ENCODE results near the gene INPP5D. TPM values are rescaled to one million over a fixed set of nuclear protein-coding genes. Genes with fewer than 3 reads are reported as not detected.

INPP5D gene
- total RNA-seq, 1 experiment from 2014 or later, result 12.7 TPM

DNA sequence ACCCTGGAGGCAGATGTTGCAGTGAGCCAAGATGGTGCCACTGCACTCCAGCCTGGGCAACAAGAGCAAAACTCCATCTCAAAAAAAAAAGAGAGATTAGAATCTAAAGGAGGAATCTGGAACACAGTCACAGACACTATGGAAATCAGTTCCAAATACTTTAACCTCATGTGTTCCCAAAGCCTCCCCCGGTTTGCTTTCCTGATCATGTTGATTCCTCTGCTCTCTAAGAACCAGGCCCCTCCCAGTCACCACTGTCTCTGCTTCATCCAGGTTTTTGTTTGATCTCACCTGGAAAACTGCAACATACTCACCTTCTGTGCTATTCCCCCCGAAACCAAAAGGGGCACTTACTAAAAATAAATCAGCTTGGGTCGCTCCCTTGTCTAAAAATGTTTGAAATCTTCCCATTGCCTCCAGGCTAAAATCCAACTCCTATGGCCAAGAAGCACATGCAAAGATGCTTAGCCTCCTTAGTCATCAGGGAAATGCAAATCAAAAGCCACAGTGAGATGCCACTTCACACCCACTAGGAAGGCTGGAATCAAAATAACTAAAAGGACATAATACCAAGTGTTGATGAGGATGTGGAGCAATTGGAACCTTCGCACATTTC, 33.8 kb upstream of the INPP5D start:
- Histone ChIP-seq H3K23ac (ENCODE audit: insufficient read length, low read depth, low read length) (no peak overlapping the region), H3K27me3 (ENCODE audit: insufficient read depth, low read length) (no peaks in the 10 kb centered on the region), H2BK20ac (ENCODE audit: low read depth, low read length, poor library complexity, severe bottlenecking) (no peak overlapping the region), H4K20me1 (ENCODE audit: control insufficient read depth, insufficient read depth, insufficient read length) (no peaks in the 10 kb centered on the region), H4K91ac (ENCODE audit: insufficient read length, low read depth, low read length) (no peak overlapping the region), H3T11ph (ENCODE audit: low read length) (no peak overlapping the region), H3K79me1 (ENCODE audit: insufficient read depth, low read depth, low read length, poor library complexity, severe bottlenecking) (no peaks in the 10 kb centered on the region), H3K14ac (ENCODE audit: insufficient read depth, low read length) (no peak overlapping the region), H3K4ac (ENCODE audit: low read depth, low read length) (no peak overlapping the region), H3K27ac (ENCODE audit: insufficient read length, low read depth, low read length) (no peak overlapping the region), H4K8ac (replicated peaks; ENCODE audit: insufficient read length, low read depth, low read length) (no peak overlapping the region), H3K4me2 (ENCODE audit: insufficient read depth, insufficient read length, low read length) (no peak overlapping the region), H3K18ac (ENCODE audit: insufficient read length, low read depth, low read length) (no peak overlapping the region), H2BK15ac (ENCODE audit: low read depth, low read length) (no peak overlapping the region), H3K9me3 (ENCODE audit: control insufficient read depth, low read depth, low read length) (no peaks in the 10 kb centered on the region), H2BK120ac (ENCODE audit: low read depth, low read length, poor library complexity, severe bottlenecking) (no peak overlapping the region), H3K9ac (ENCODE audit: extremely low read depth, insufficient read length, low read length) (no peak overlapping the region), H3K79me2 (ENCODE audit: insufficient read depth, low read length) (no peaks in the 10 kb centered on the region), H3K23me2 (ENCODE audit: insufficient read length, low read depth, low read length, poor library complexity, severe bottlenecking) (no peaks in the 10 kb centered on the region), H3K56ac (ENCODE audit: insufficient read length, low read depth, low read length) (no peak overlapping the region), H2AFZ (ENCODE audit: low read length) (no peak overlapping the region), H2BK12ac (ENCODE audit: insufficient read length, low read depth, low read length) (no peak overlapping the region), H4K5ac (ENCODE audit: insufficient read length, low read depth, low read length) (no peak overlapping the region), H2BK5ac (ENCODE audit: insufficient read length, low read length) (no peak overlapping the region), H3K4me1 (ENCODE audit: insufficient read depth, low read length) (no peaks in the 10 kb centered on the region), H2AK5ac (ENCODE audit: insufficient read length, low read length) (no peak overlapping the region)
- TF ChIP-seq, protein P1, sequence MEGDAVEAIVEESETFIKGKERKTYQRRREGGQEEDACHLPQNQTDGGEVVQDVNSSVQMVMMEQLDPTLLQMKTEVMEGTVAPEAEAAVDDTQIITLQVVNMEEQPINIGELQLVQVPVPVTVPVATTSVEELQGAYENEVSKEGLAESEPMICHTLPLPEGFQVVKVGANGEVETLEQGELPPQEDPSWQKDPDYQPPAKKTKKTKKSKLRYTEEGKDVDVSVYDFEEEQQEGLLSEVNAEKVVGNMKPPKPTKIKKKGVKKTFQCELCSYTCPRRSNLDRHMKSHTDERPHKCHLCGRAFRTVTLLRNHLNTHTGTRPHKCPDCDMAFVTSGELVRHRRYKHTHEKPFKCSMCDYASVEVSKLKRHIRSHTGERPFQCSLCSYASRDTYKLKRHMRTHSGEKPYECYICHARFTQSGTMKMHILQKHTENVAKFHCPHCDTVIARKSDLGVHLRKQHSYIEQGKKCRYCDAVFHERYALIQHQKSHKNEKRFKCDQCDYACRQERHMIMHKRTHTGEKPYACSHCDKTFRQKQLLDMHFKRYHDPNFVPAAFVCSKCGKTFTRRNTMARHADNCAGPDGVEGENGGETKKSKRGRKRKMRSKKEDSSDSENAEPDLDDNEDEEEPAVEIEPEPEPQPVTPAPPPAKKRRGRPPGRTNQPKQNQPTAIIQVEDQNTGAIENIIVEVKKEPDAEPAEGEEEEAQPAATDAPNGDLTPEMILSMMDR (conservative IDR thresholded peaks at IDR 0.05), result no peak
- Mint-ChIP-seq H3K36me3 (ENCODE audit: insufficient read depth in 1 of 3, low read depth in 3 of 3) (peaks cover 0 to 4% (median 0%) of the 10 kb centered on the region in 3 experiments; a peak in 1 of 7 replicates), H3K27ac (no peak overlapping the region; a peak in 1 of 7 replicates), H3K4me3 (no peak overlapping the region), H3K9me3 (peaks cover 0 to 3% of the 10 kb centered on the region in 2 experiments; a peak in 1 of 5 replicates), H3K27me3 (ENCODE audit: low read depth) (no peaks in the 10 kb centered on the region), H3K4me1 (peaks cover 4 to 7% of the 10 kb centered on the region in 2 experiments; a peak in 3 of 4 replicates)
- WGBS (ENCODE audit: extremely low coverage, insufficient read length, low lambda C conversion rate), result no CpG with 5 or more reads among the region's 4 CpGs
- no peak for DNase-seq
